ENCODE data around the gene OPALIN.

Gene OPALIN

GRCh38 chr10:96369890-96370583, 11.2 kb upstream of the OPALIN start:
- TF ChIP-seq TAF1 (IDR thresholded peaks at IDR 0.05; ENCODE audit: borderline replicate concordance, insufficient read depth, low read length) (no peak), FOXP2 (optimal IDR thresholded peaks at IDR 0.05; ENCODE audit: borderline replicate concordance, extremely low read depth, extremely low read length, insufficient read depth) (no peak), SIN3A (IDR thresholded peaks at IDR 0.05; ENCODE audit: borderline replicate concordance, insufficient read depth, low read length) (no peak), REST (IDR thresholded peaks at IDR 0.05; ENCODE audit: insufficient read depth in 1 of 2, low read depth in 2 of 2, low read length in 2 of 2) (no peak), POLR2AphosphoS5 (IDR thresholded peaks at IDR 0.05; ENCODE audit: low read depth, low read length) (no peak)

GRCh38 chr10:96368971-96369370, 10.2 kb upstream of the OPALIN start:
- no peak for TF ChIP-seq SIN3A (IDR thresholded peaks at IDR 0.05; ENCODE audit: borderline replicate concordance, insufficient read depth, low read length)
- no peak for TF ChIP-seq TAF1 (IDR thresholded peaks at IDR 0.05; ENCODE audit: borderline replicate concordance, insufficient read depth, low read length)
- no peak for TF ChIP-seq REST (IDR thresholded peaks at IDR 0.05; ENCODE audit: insufficient read depth in 1 of 2, low read depth in 2 of 2, low read length in 2 of 2)
- no peak for TF ChIP-seq FOXP2 (optimal IDR thresholded peaks at IDR 0.05; ENCODE audit: borderline replicate concordance, extremely low read depth, extremely low read length, insufficient read depth)
- no peak for TF ChIP-seq POLR2AphosphoS5 (IDR thresholded peaks at IDR 0.05; ENCODE audit: low read depth, low read length)

- TF ChIP-seq TAF1 (IDR thresholded peaks at IDR 0.05; ENCODE audit: borderline replicate concordance, insufficient read depth, low read length) (no peak), POLR2AphosphoS5 (IDR thresholded peaks at IDR 0.05; ENCODE audit: low read depth, low read length) (no peak), REST (IDR thresholded peaks at IDR 0.05; ENCODE audit: insufficient read depth in 1 of 2, low read depth in 2 of 2, low read length in 2 of 2) (no peak), SIN3A (IDR thresholded peaks at IDR 0.05; ENCODE audit: borderline replicate concordance, insufficient read depth, low read length) (no peak), FOXP2 (optimal IDR thresholded peaks at IDR 0.05; ENCODE audit: borderline replicate concordance, extremely low read depth, extremely low read length, insufficient read depth) (no peak)
These were observed 8.7 kb upstream of the OPALIN start for GRCh38 chr10:96367470-96367869.

GRCh38 chr10:96366508-96366907, 7.7 kb upstream of the OPALIN start:
- TF ChIP-seq SIN3A (IDR thresholded peaks at IDR 0.05; ENCODE audit: borderline replicate concordance, insufficient read depth, low read length) (no peak), TAF1 (IDR thresholded peaks at IDR 0.05; ENCODE audit: borderline replicate concordance, insufficient read depth, low read length) (no peak), POLR2AphosphoS5 (IDR thresholded peaks at IDR 0.05; ENCODE audit: low read depth, low read length) (no peak), REST (IDR thresholded peaks at IDR 0.05; ENCODE audit: insufficient read depth in 1 of 2, low read depth in 2 of 2, low read length in 2 of 2) (no peak), FOXP2 (optimal IDR thresholded peaks at IDR 0.05; ENCODE audit: borderline replicate concordance, extremely low read depth, extremely low read length, insufficient read depth) (no peak)
